GM12878 (cell line): ENCODE results near the gene B3GALNT2. TPM values are rescaled to one million over a fixed set of nuclear protein-coding genes. Genes with fewer than 3 reads are reported as not detected.

Experiments
- ATAC-seq: fragments of 200-7000 bp; cut with Tn5 transposase; 3 replicates; pipeline ENCODE4 v1.9.1; 2020; ENCODE audit warnings: mild to moderate bottlenecking, moderate library complexity
- BruUV-seq: library from RNA; stranded (reverse); fragments of 400-500 nt; replicated peaks from 2 replicates; lab custom pipeline; 2021; lab: Mats Ljungman, UMichigan
- CTCF ChIA-PET: fragments of 300-600 bp; sonication (Branson Sonifier 250); formaldehyde crosslinking; extraction: SDS; loops from one replicate; lab custom pipeline; 2021; ENCODE audit warnings: inconsistent platforms; lab: Yijun Ruan, JAX
- POLR2A ChIA-PET: fragments of 350-600 bp; formaldehyde crosslinking; extraction: SDS; loops from one replicate; lab custom pipeline; 2021; ENCODE audit warnings: inconsistent platforms; lab: Charles Lee
- RAD21 ChIA-PET: fragments of 300-600 bp; sonication (Branson Sonifier 250); formaldehyde crosslinking; loops from one replicate; lab custom pipeline; 2023; ENCODE audit warnings: antibody characterized with exemption; ENCODE audit not compliant: unreplicated experiment; lab: Charles Lee
- SMC1A ChIA-PET: fragments of 300-600 bp; sonication (Branson Sonifier 250); formaldehyde crosslinking; loops from one replicate; lab custom pipeline; 2023; ENCODE audit not compliant: unreplicated experiment, uncharacterized antibody; lab: Charles Lee
- DNase-seq: peaks from one replicate; pipeline ENCODE4 v3.0.0-alpha.2; 2011; ENCODE audit warnings: low read depth, low spot score
- FAIRE-seq: peaks from 3 replicates; lab custom pipeline; 2011; peaks lifted over from hg19 to GRCh38; lab: Jason Lieb, UNC
- H2AFZ ChIP-seq: 2 replicates; pipeline ENCODE4 v1.6.0; 2011; ENCODE audit warnings: low read depth, low read length, control low read depth; ENCODE audit not compliant: control insufficient read depth
- H3K27ac ChIP-seq: 2 replicates; pipeline ENCODE4 v1.5.1; 2011; ENCODE audit warnings: control low read depth; ENCODE audit not compliant: control insufficient read depth, insufficient read depth
- H3K27me3 ChIP-seq, 2 experiments: replicated peaks in 1 of 2; 2 replicates each; pipeline versions ENCODE4 v1.6.0 to v1.6.1; 2011; ENCODE audit warnings: low read length in 1 of 2; ENCODE audit not compliant: control insufficient read depth in 2 of 2, insufficient read depth in 2 of 2
- H3K36me3 ChIP-seq, 2 experiments: 2 replicates each; pipeline ENCODE4 v1.5.1; 2011; ENCODE audit warnings: low read length in 1 of 2; ENCODE audit not compliant: control insufficient read depth in 2 of 2, insufficient read depth in 2 of 2
- H3K4me1 ChIP-seq: 2 replicates; pipeline ENCODE4 v1.6.1; 2011; ENCODE audit warnings: mild to moderate bottlenecking, low read length, moderate library complexity, mixed read lengths; ENCODE audit not compliant: control insufficient read depth, insufficient read depth
- H3K4me2 ChIP-seq: 2 replicates; pipeline ENCODE4 v1.6.0; 2011; ENCODE audit warnings: control low read depth; ENCODE audit not compliant: control insufficient read depth, insufficient read depth
- H3K4me3 ChIP-seq: fragments of 200-600 bp; sonication (generic); 2 replicates; pipeline ENCODE4 v1.5.1; 2016
- H3K79me2 ChIP-seq: 2 replicates; pipeline ENCODE4 v1.6.0; 2011; ENCODE audit warnings: low read length; ENCODE audit not compliant: control insufficient read depth, insufficient read depth
- H3K9ac ChIP-seq: 2 replicates; pipeline ENCODE4 v1.8.0; 2011; ENCODE audit warnings: low read length, control low read depth, mixed read lengths; ENCODE audit not compliant: control insufficient read depth, insufficient read depth
- H3K9me3 ChIP-seq: replicated peaks from 3 replicates; pipeline ENCODE4 v1.5.1; 2011; ENCODE audit warnings: mild to moderate bottlenecking, low read length; ENCODE audit not compliant: control insufficient read depth, insufficient read depth
- H4K20me1 ChIP-seq: 2 replicates; pipeline ENCODE4 v1.6.0; 2011; ENCODE audit not compliant: control insufficient read depth, insufficient read depth
- EGR1 ChIP-seq, 2 experiments: IDR thresholded peaks; 1 replicate in 1 of 2; 2 replicates in 1 of 2; pipeline ENCODE4 v1.6.1; 2011 to 2012; ENCODE audit warnings: low read depth in 2 of 2, low read length in 2 of 2, borderline replicate concordance in 1 of 2, mild to moderate bottlenecking in 1 of 2, moderate library complexity in 1 of 2
- EP300 ChIP-seq, 2 experiments: fragments of 150-350 bp in 1 of 2; IDR thresholded peaks; 2 replicates each; pipeline ENCODE4 v1.6.1; 2011 to 2012; ENCODE audit warnings: low read depth in 2 of 2, low read length in 2 of 2, borderline replicate concordance in 1 of 2, improper control_type of control experiment in 1 of 2, inconsistent platforms in 1 of 2; ENCODE audit not compliant: control insufficient read depth in 1 of 2
- ESRRA ChIP-seq: IDR thresholded peaks from 2 replicates; pipeline ENCODE4 v1.6.1; 2012; ENCODE audit warnings: mild to moderate bottlenecking, low read length, improper control_type of control experiment
- HCFC1 ChIP-seq: fragments of 150-350 bp; IDR thresholded peaks from 2 replicates; pipeline ENCODE4 v1.6.1; 2014; ENCODE audit warnings: low read length
- NFYA ChIP-seq: IDR thresholded peaks from 2 replicates; pipeline ENCODE4 v1.6.1; 2011; ENCODE audit warnings: low read depth, mild to moderate bottlenecking, low read length, improper control_type of control experiment, borderline replicate concordance
- RCOR1 ChIP-seq: conservative IDR thresholded peaks from 2 replicates; pipeline ENCODE4 v1.6.1; 2012; ENCODE audit warnings: low read depth, low read length, improper control_type of control experiment
- RFX5 ChIP-seq: IDR thresholded peaks from 2 replicates; pipeline ENCODE4 v1.6.1; 2011; ENCODE audit warnings: low read depth, low read length, improper control_type of control experiment
- TCF7 ChIP-seq: IDR thresholded peaks from 2 replicates; pipeline ENCODE4 v1.6.1; 2014; ENCODE audit warnings: antibody characterized with exemption, borderline replicate concordance
- WGBS: methylation state at CpG from one replicate; pipeline ENCODE4 v1.1.6; 2016; ENCODE audit warnings: low lambda C conversion rate; ENCODE audit not compliant: insufficient replicate concordance, insufficient coverage; ENCODE audit errors: missing lambda C conversion rate; 5-methylcytosine and 5-hydroxymethylcytosine counted together
- in situ Hi-C: fragments of 300-500 bp; cut with MboI; formaldehyde crosslinking; loops from 9 replicates; pipeline ENCODE4 v1.14.3; 2018; ENCODE audit warnings: mixed read lengths
- intact Hi-C: fragments of 100-400 bp; cut with micrococcal nuclease; formaldehyde crosslinking; loops from one replicate; pipeline ENCODE4 v1.14.2; 2022; ENCODE audit not compliant: unreplicated experiment
- polyA plus RNA-seq, 11 experiments: library from polyadenylated mRNA; depleted of rRNA in 4 of 11; unstranded in 6 of 11; stranded (reverse) in 5 of 11; fragments of >200 nt; fragmentation: Nextera tagmentation in 4 of 11; fragmentation: Illumina TruSeq in 1 of 11; extraction: Ambion mirVana in 4 of 11; extraction: Trizol in 1 of 11; gene quantifications; 1 replicate in 1 of 11; 2 replicates in 10 of 11; pipeline versions ENCODE4 v1.2.1 to v1.2.3, GENCODE V29; 2011 to 2016; ENCODE audit warnings: inconsistent platforms in 2 of 11, missing spikeins in 2 of 11, low read depth in 1 of 11
- total RNA-seq, 4 experiments: library from RNA; depleted of rRNA in 3 of 4; stranded (reverse); fragments of >200 nt in 3 of 4; fragmentation: Illumina TruSeq in 1 of 4; extraction: Trizol in 1 of 4; gene quantifications; 2 replicates each; pipeline versions ENCODE4 v1.2.1 to v1.2.3, GENCODE V29; 2013 to 2021
- TF ChIP-seq, protein P1 (sequence below): fragments of 450-650 bp; IDR thresholded peaks from 2 replicates; pipeline ENCODE4 v1.6.1; 2018; ENCODE audit warnings: mild to moderate bottlenecking, low read depth, moderate library complexity; ENCODE audit not compliant: partially characterized antibody
- TF ChIP-seq, protein P2 (sequence below): fragments of 450-650 bp; IDR thresholded peaks from 2 replicates; pipeline ENCODE4 v1.6.1; 2017; ENCODE audit warnings: antibody characterized with exemption, mild to moderate bottlenecking, moderate library complexity
- TF ChIP-seq, protein P3 (sequence below): fragments of 450-650 bp; formaldehyde crosslinking; IDR thresholded peaks from 2 replicates; pipeline ENCODE4 v1.4.0; 2020; ENCODE audit warnings: mild to moderate bottlenecking, moderate library complexity

Gene B3GALNT2
- total and polyA plus RNA-seq, 10 of the 15 experiments (the other 5 are each of a cell fraction or from before 2014, with no cell fraction given): 0.77 to 19.7 (median 12.7) TPM

DNA sequence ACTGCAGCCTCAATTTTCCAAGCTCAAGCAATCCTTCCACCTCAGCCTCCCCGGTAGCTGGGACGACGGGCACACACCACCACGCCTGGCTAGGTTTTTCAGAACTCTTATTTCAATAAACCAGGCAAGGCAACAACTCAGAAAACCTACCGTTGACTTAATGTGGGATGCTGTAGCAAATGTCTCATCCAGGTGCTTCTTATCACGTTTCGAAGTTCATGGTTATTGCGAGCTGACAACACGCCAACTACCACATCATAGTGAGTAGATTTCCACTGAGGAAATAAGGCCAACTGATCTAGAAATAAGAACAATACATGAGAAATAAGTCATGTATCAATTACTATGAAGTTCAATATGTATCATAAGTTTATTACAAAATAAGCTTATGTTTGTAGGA lies 9.7 kb downstream of the B3GALNT2 start:
- Histone ChIP-seq H4K20me1 (no peaks in the 10 kb centered on the region), H3K9me3 (no peaks in the 10 kb centered on the region), H3K27me3 (no peaks in the 10 kb centered on the region), H3K4me3 (no peak overlapping the region), H3K79me2 (no peaks in the 10 kb centered on the region), H3K4me2 (no peak overlapping the region), H3K36me3 (peaks cover 0 to 3% of the 10 kb centered on the region in 2 experiments; a peak in 2 of 4 replicates), H2AFZ (no peak overlapping the region), H3K4me1 (peaks cover 8% of the 10 kb centered on the region), H3K9ac (no peak overlapping the region), H3K27ac (no peak overlapping the region)
- ChIA-PET RAD21 (interaction anchor here (3.6 kb wide), 1 partner anchor 9 kb away, joined by 16 read pairs; the partner anchor contains the start of gene B3GALNT2), POLR2A (interaction anchor here (0.6 to 2.8 kb wide), 3 partner anchors 10 to 1981 kb away, joined by 4 to 9 read pairs (median 4); partner anchors contain the start of gene B3GALNT2), CTCF (interaction anchor here (1.1 to 3.6 kb wide), 3 partner anchors 9 to 477 kb away, joined by 3 to 18 read pairs (median 5); partner anchors contain the start of gene B3GALNT2), SMC1A (interaction anchor here (0.9 to 1.3 kb wide), 3 partner anchors 9 to 263 kb away, joined by 3 read pairs; partner anchors contain the start of gene B3GALNT2)
- intact Hi-C loops (loop anchor here (5.0 kb wide), 1 partner anchor 387 kb away; no protein-coding TSS in a partner anchor), in situ Hi-C loops (no loop called here)
- DNase-seq (no peak), ATAC-seq (no peak), FAIRE-seq (no peak)
- WGBS: 97% methylated on average over 9 of the region's 9 CpGs
- BruUV-seq: no TSS peak
- TF ChIP-seq, protein P1, sequence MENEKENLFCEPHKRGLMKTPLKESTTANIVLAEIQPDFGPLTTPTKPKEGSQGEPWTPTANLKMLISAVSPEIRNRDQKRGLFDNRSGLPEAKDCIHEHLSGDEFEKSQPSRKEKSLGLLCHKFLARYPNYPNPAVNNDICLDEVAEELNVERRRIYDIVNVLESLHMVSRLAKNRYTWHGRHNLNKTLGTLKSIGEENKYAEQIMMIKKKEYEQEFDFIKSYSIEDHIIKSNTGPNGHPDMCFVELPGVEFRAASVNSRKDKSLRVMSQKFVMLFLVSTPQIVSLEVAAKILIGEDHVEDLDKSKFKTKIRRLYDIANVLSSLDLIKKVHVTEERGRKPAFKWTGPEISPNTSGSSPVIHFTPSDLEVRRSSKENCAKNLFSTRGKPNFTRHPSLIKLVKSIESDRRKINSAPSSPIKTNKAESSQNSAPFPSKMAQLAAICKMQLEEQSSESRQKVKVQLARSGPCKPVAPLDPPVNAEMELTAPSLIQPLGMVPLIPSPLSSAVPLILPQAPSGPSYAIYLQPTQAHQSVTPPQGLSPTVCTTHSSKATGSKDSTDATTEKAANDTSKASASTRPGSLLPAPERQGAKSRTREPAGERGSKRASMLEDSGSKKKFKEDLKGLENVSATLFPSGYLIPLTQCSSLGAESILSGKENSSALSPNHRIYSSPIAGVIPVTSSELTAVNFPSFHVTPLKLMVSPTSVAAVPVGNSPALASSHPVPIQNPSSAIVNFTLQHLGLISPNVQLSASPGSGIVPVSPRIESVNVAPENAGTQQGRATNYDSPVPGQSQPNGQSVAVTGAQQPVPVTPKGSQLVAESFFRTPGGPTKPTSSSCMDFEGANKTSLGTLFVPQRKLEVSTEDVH: no peak
- TF ChIP-seq RCOR1 (no peak), ESRRA (no peak), RFX5 (no peak), EGR1 (IDR thresholded peaks at IDR 0.05; ENCODE audit: borderline replicate concordance in 1 of 2, low read depth in 2 of 2, low read length in 2 of 2) (no peak), TCF7 (no peak), NFYA (no peak), HCFC1 (no peak), EP300 (IDR thresholded peaks at IDR 0.05; ENCODE audit: borderline replicate concordance in 1 of 2, control insufficient read depth in 1 of 2, low read depth in 2 of 2, low read length in 2 of 2) (no peak)
- TF ChIP-seq, protein P2, sequence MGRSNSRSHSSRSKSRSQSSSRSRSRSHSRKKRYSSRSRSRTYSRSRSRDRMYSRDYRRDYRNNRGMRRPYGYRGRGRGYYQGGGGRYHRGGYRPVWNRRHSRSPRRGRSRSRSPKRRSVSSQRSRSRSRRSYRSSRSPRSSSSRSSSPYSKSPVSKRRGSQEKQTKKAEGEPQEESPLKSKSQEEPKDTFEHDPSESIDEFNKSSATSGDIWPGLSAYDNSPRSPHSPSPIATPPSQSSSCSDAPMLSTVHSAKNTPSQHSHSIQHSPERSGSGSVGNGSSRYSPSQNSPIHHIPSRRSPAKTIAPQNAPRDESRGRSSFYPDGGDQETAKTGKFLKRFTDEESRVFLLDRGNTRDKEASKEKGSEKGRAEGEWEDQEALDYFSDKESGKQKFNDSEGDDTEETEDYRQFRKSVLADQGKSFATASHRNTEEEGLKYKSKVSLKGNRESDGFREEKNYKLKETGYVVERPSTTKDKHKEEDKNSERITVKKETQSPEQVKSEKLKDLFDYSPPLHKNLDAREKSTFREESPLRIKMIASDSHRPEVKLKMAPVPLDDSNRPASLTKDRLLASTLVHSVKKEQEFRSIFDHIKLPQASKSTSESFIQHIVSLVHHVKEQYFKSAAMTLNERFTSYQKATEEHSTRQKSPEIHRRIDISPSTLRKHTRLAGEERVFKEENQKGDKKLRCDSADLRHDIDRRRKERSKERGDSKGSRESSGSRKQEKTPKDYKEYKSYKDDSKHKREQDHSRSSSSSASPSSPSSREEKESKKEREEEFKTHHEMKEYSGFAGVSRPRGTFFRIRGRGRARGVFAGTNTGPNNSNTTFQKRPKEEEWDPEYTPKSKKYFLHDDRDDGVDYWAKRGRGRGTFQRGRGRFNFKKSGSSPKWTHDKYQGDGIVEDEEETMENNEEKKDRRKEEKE: no peak
- TF ChIP-seq, protein P3, sequence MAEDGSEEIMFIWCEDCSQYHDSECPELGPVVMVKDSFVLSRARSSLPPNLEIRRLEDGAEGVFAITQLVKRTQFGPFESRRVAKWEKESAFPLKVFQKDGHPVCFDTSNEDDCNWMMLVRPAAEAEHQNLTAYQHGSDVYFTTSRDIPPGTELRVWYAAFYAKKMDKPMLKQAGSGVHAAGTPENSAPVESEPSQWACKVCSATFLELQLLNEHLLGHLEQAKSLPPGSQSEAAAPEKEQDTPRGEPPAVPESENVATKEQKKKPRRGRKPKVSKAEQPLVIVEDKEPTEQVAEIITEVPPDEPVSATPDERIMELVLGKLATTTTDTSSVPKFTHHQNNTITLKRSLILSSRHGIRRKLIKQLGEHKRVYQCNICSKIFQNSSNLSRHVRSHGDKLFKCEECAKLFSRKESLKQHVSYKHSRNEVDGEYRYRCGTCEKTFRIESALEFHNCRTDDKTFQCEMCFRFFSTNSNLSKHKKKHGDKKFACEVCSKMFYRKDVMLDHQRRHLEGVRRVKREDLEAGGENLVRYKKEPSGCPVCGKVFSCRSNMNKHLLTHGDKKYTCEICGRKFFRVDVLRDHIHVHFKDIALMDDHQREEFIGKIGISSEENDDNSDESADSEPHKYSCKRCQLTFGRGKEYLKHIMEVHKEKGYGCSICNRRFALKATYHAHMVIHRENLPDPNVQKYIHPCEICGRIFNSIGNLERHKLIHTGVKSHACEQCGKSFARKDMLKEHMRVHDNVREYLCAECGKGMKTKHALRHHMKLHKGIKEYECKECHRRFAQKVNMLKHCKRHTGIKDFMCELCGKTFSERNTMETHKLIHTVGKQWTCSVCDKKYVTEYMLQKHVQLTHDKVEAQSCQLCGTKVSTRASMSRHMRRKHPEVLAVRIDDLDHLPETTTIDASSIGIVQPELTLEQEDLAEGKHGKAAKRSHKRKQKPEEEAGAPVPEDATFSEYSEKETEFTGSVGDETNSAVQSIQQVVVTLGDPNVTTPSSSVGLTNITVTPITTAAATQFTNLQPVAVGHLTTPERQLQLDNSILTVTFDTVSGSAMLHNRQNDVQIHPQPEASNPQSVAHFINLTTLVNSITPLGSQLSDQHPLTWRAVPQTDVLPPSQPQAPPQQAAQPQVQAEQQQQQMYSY (CRISPR knock-in tag): no peak
